ENCODE measurements around the gene PARP1.

Gene PARP1

GRCh38 chr1:226447932-226448665 is 40.2 kb upstream of the PARP1 start:
- no peak for DNase-seq (ENCODE audit: low spot score)
- Histone ChIP-seq H3K27ac (no peak overlapping the region), H3K4me3 (no peak overlapping the region)
- no peak for TF ChIP-seq CTCF (IDR thresholded peaks at IDR 0.05)

GRCh38 chr1:226446094-226446493 is 38.2 kb upstream of the PARP1 start:
- no peak for TF ChIP-seq CTCF (IDR thresholded peaks at IDR 0.05)
- H3K27ac ChIP-seq: no peak overlapping the region
- no peak overlapping the region for H3K4me3 ChIP-seq
- DNase-seq (ENCODE audit: low spot score): no peak

GRCh38 chr1:226444901-226445300 is 37.0 kb upstream of the PARP1 start:
- no peak for DNase-seq (ENCODE audit: low spot score)
- Histone ChIP-seq H3K27ac (no peak overlapping the region), H3K4me3 (no peak overlapping the region)
- no peak for TF ChIP-seq CTCF (IDR thresholded peaks at IDR 0.05)

GRCh38 chr1:226443439-226443838 is 35.5 kb upstream of the PARP1 start:
- no peak overlapping the region for H3K4me3 ChIP-seq
- H3K27ac ChIP-seq: no peak overlapping the region
- TF ChIP-seq CTCF (IDR thresholded peaks at IDR 0.05): no peak
- peak; percentile 24 for DNase-seq (ENCODE audit: low spot score)

GRCh38 chr1:226443033-226443432 is 35.1 kb upstream of the PARP1 start:
- TF ChIP-seq CTCF (IDR thresholded peaks at IDR 0.05): no peak
- no peak overlapping the region for H3K4me3 ChIP-seq
- H3K27ac ChIP-seq: no peak overlapping the region
- peak; percentile 33 for DNase-seq (ENCODE audit: low spot score)

- H3K27ac ChIP-seq: no peak overlapping the region
- no peak for TF ChIP-seq CTCF (IDR thresholded peaks at IDR 0.05)
- H3K4me3 ChIP-seq: no peak overlapping the region
- no peak for DNase-seq (ENCODE audit: low spot score)
Observed at GRCh38 chr1:226441629-226442028, 33.7 kb upstream of the PARP1 start.

GRCh38 chr1:226440512-226440911 is 32.6 kb upstream of the PARP1 start:
- Histone ChIP-seq H3K4me3 (no peak overlapping the region), H3K27ac (no peak overlapping the region)
- no peak for DNase-seq (ENCODE audit: low spot score)
- no peak for TF ChIP-seq CTCF (IDR thresholded peaks at IDR 0.05)

Measured in coronary artery (tissue), 2 donors.